Loucy (cell line): ENCODE data around the gene WEE1.
"Not testable (repeated sequence)": the region's sequence is repeated elsewhere in the genome, so short reads cannot be mapped to it uniquely, and the experiment has no call there.

Source experiments
- H2AFZ ChIP-seq: fragments of 200-600 bp; sonication (generic); 2 replicates; pipeline ENCODE4 v1.6.0; 2016; ENCODE audit warnings: antibody characterized with exemption, mild to moderate bottlenecking, low read length, moderate library complexity
- H3F3A ChIP-seq: fragments of 200-600 bp; 2 replicates; pipeline ENCODE4 v1.6.0; 2016; ENCODE audit warnings: antibody characterized with exemption, low read depth, mild to moderate bottlenecking
- H3K27me3 ChIP-seq: fragments of 200-600 bp; sonication (generic); 2 replicates; pipeline ENCODE4 v1.6.1; 2014; ENCODE audit warnings: low read length, mild to moderate bottlenecking; ENCODE audit not compliant: insufficient read depth, poor library complexity, severe bottlenecking
- H3K36me3 ChIP-seq: fragments of 200-600 bp; sonication (generic); 2 replicates; pipeline ENCODE4 v1.6.1; 2016; ENCODE audit warnings: low read length; ENCODE audit not compliant: insufficient read depth
- H3K4me1 ChIP-seq: fragments of 200-600 bp; sonication (generic); 2 replicates; pipeline ENCODE4 v1.5.1; 2014; ENCODE audit warnings: low read length, mild to moderate bottlenecking; ENCODE audit not compliant: insufficient read depth, poor library complexity, severe bottlenecking
- H3K4me2 ChIP-seq: fragments of 200-600 bp; sonication (generic); 2 replicates; pipeline ENCODE4 v1.6.0; 2014; ENCODE audit warnings: antibody characterized with exemption, low read length, low read depth, mild to moderate bottlenecking; ENCODE audit not compliant: poor library complexity, severe bottlenecking
- H3K4me3 ChIP-seq: fragments of 200-600 bp; sonication (generic); 2 replicates; pipeline ENCODE4 v1.5.1; 2014; ENCODE audit warnings: low read length, mild to moderate bottlenecking, mixed read lengths; ENCODE audit not compliant: poor library complexity, severe bottlenecking
- H3K79me2 ChIP-seq: fragments of 200-600 bp; sonication (generic); 2 replicates; pipeline ENCODE4 v1.6.1; 2014; ENCODE audit warnings: low read length; ENCODE audit not compliant: insufficient read depth
- H3K9ac ChIP-seq: fragments of 200-600 bp; sonication (generic); 2 replicates; pipeline ENCODE4 v1.6.0; 2014; ENCODE audit warnings: mild to moderate bottlenecking, low read depth, low read length, moderate library complexity; ENCODE audit not compliant: poor library complexity, severe bottlenecking
- H3K9me2 ChIP-seq: fragments of 200-600 bp; sonication (generic); replicated peaks from 2 replicates; pipeline ENCODE4 v1.6.1; 2016; ENCODE audit warnings: low read depth, low read length, mixed read lengths
- H3K9me3 ChIP-seq: fragments of 200-600 bp; sonication (generic); 2 replicates; pipeline ENCODE4 v1.6.1; 2014; ENCODE audit warnings: mild to moderate bottlenecking, antibody characterized with exemption, low read length, low read depth; ENCODE audit not compliant: insufficient read depth
- H4K20me1 ChIP-seq: fragments of 200-600 bp; sonication (generic); 2 replicates; pipeline ENCODE4 v1.6.0; 2014; ENCODE audit warnings: antibody characterized with exemption, low read length, mild to moderate bottlenecking; ENCODE audit not compliant: insufficient read depth, poor library complexity, severe bottlenecking
- EZH2phosphoT487 ChIP-seq: fragments of 200-600 bp; IDR thresholded peaks from 2 replicates; pipeline ENCODE4 v1.6.1; 2018; ENCODE audit warnings: antibody characterized with exemption, mild to moderate bottlenecking, moderate library complexity, borderline replicate concordance
- TF ChIP-seq, protein P1 (sequence below): fragments of 200-600 bp; sonication (generic); conservative IDR thresholded peaks from 2 replicates; pipeline ENCODE4 v1.5.1; 2014; ENCODE audit warnings: mild to moderate bottlenecking, antibody characterized with exemption, low read length

The WEE1 gene

DNA sequence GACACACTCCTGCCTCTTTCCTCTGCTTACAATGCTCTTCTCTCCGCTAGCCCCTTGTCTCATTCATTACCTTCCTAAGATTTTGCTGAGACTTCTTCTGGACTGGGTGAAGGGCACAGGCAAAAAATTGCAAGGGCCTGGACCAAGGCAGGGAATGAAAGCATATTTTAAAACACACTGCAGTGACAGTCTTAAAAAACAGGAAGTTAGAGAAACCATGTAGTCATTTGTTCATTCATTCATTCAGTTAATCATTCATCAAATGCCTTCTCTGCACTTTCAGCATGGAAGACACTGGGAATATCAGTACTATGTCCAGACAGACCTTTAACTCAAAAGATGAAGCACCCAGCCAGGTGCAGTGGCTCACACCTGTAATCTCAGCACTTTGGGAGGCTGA, 45.5 kb downstream of the WEE1 start:
- no peaks in the 10 kb centered on the region for H3F3A ChIP-seq
- no peaks in the 10 kb centered on the region for H3K79me2 ChIP-seq
- H3K9me2 ChIP-seq, result no peaks in the 10 kb centered on the region
- no peaks in the 10 kb centered on the region for H3K27me3 ChIP-seq
- H3K4me1 ChIP-seq, result peaks cover 10% of the 10 kb centered on the region
- H4K20me1 ChIP-seq, result no peaks in the 10 kb centered on the region
- TF ChIP-seq, protein P1, sequence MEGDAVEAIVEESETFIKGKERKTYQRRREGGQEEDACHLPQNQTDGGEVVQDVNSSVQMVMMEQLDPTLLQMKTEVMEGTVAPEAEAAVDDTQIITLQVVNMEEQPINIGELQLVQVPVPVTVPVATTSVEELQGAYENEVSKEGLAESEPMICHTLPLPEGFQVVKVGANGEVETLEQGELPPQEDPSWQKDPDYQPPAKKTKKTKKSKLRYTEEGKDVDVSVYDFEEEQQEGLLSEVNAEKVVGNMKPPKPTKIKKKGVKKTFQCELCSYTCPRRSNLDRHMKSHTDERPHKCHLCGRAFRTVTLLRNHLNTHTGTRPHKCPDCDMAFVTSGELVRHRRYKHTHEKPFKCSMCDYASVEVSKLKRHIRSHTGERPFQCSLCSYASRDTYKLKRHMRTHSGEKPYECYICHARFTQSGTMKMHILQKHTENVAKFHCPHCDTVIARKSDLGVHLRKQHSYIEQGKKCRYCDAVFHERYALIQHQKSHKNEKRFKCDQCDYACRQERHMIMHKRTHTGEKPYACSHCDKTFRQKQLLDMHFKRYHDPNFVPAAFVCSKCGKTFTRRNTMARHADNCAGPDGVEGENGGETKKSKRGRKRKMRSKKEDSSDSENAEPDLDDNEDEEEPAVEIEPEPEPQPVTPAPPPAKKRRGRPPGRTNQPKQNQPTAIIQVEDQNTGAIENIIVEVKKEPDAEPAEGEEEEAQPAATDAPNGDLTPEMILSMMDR, result no peak
- no peak for TF ChIP-seq EZH2phosphoT487
- H3K9ac ChIP-seq, result no peak overlapping the region
- H3K36me3 ChIP-seq, result no peaks in the 10 kb centered on the region
- no peak overlapping the region for H3K4me2 ChIP-seq
- no peaks in the 10 kb centered on the region for H3K9me3 ChIP-seq
- no peak overlapping the region for H3K4me3 ChIP-seq
- H2AFZ ChIP-seq, result no peak overlapping the region

DNA sequence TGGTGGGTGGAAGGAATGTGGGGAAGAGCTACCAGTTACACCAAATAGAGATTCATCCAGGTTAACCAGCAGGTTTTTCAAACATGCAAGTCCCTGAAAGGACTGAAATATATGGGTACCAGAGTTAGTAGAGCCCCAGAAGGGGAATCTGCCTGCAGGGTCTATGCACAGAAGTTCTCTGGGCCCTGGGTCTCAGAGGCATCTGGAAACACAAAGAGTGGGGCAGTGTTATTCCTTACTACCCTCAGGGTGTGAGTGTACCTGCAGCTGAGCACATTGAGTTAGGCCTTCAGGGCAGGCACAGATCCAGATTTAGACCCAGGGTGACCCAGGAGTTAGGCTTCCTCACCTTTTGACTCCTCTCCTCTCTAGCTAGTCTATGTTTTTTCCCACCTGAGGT, 46.5 kb downstream of the WEE1 start:
- H3K79me2 ChIP-seq, result no peaks in the 10 kb centered on the region
- no peaks in the 10 kb centered on the region for H3K36me3 ChIP-seq
- no peak overlapping the region for H3K9ac ChIP-seq
- H3K4me3 ChIP-seq, result no peak overlapping the region
- peaks cover 2% of the 10 kb centered on the region for H3K4me1 ChIP-seq
- H3K4me2 ChIP-seq, result no peak overlapping the region
- H3F3A ChIP-seq, result no peaks in the 10 kb centered on the region
- no peaks in the 10 kb centered on the region for H3K27me3 ChIP-seq
- TF ChIP-seq, protein P1, result no peak
- no peak for TF ChIP-seq EZH2phosphoT487
- no peaks in the 10 kb centered on the region for H4K20me1 ChIP-seq
- no peaks in the 10 kb centered on the region for H3K9me3 ChIP-seq
- H2AFZ ChIP-seq, result no peak overlapping the region
- no peaks in the 10 kb centered on the region for H3K9me2 ChIP-seq

DNA sequence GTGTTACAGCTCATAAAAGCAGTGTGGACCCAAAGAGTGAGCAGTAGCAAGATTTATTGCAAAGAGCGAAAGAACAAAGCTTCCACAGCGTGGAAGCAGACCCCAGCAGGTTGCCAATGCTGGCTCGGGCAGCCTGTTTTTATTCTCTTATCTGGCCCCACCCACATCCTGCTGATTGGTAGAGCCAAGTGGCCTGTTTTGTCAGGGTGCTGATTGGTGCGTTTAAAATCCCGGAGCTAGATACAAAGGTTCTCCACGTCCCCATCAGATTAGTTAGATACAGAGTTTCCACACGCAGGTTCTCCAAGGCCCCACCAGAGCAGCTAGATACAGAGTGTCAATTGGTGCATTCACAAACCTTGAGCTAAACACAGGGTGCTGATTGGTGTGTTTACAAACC, 48.9 kb downstream of the WEE1 start:
- H3K4me2 ChIP-seq, H3K36me3 ChIP-seq, H3F3A ChIP-seq, H3K79me2 ChIP-seq, H3K9me3 ChIP-seq, H3K27me3 ChIP-seq, H4K20me1 ChIP-seq, H3K4me3 ChIP-seq, H2AFZ ChIP-seq, H3K9ac ChIP-seq, H3K4me1 ChIP-seq, H3K9me2 ChIP-seq: not testable (repeated sequence)

DNA sequence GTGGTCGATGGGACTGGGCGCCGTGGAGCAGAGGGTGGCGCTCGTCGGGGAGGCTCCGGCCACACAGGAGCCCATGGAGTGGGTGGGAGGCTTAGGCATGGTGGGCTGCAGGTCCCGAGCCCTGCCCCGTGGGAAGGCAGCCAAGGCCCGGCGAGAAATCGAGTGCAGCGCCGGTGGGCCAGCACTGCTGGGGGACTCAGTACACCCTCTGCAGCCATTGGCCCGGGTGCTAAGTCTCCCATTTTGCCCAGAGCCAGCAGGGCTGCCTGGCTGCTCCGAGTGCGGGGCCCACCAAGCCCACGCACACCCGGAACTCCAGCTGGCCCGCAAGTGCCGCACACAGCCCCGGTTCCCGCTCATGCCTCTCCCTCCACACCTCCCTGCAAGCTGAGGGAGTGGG, 49.6 kb downstream of the WEE1 start:
- not testable (repeated sequence) for H3K36me3 ChIP-seq

More for the DNA sequence above, 49.6 kb downstream of the WEE1 start:
- H3K27me3 ChIP-seq, H3K4me1 ChIP-seq, H4K20me1 ChIP-seq, H3K4me3 ChIP-seq, H3K4me2 ChIP-seq, H3K9me2 ChIP-seq, H3K9ac ChIP-seq, H3K9me3 ChIP-seq, H3K79me2 ChIP-seq, H2AFZ ChIP-seq, H3F3A ChIP-seq: not testable (repeated sequence)
